Inferior parietal cortex (tissue), 1 donor: Measurements from ENCODE around the gene CNTN2.

ENCODE experiments used
- DNase-seq: peaks from one replicate; pipeline ENCODE4 v3.0.0-alpha.2; 2016; ENCODE audit errors: extremely low spot score

CNTN2 gene

DNA sequence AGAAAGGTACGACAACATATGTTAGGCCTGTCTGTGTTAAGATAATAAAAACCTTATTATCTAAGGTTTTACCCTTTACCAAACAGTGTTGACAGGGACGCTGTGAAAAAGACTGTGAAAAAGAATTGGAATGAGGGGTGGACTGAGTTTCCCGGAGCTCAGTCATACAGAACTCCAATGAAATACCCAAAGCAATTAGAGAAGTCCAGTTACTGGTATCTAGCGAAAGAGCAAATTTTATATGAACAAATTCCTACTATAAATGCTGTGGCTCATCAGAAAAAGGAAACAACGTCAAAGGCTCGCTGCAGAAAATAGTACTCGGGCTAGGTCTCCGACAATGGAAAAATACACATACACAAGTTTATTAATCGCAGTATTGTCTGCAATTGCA, 79.5 kb downstream of the CNTN2 start:
- no peak for DNase-seq

- no peak for DNase-seq
Measured at GRCh38 chr1:205124726-205125125, 81.7 kb downstream of the CNTN2 start.

- DNase-seq = no peak
Measured at GRCh38 chr1:205127646-205128045, 84.6 kb downstream of the CNTN2 start.
